Uterus (tissue), 2 donors: ENCODE measurements around the gene METTL4.

Source experiments
- POLR2A ChIP-seq, 2 donors: fragments of 450-650 bp; IDR thresholded peaks; one replicate each; pipeline ENCODE4 v1.6.1; 2016; ENCODE audit warnings: antibody characterized with exemption in 2 of 2, mild to moderate bottlenecking in 1 of 2, moderate library complexity in 1 of 2
- TF ChIP-seq, protein P1 (sequence below), 4 experiments: fragments of 200-600 bp in 2 of 4; fragments of 450-650 bp in 2 of 4; sonication (generic) in 2 of 4; IDR thresholded peaks; one replicate each; pipeline ENCODE4 v1.5.1; 2016 to 2019; ENCODE audit warnings: antibody characterized with exemption in 4 of 4, mild to moderate bottlenecking in 2 of 4, moderate library complexity in 1 of 4

DNA sequence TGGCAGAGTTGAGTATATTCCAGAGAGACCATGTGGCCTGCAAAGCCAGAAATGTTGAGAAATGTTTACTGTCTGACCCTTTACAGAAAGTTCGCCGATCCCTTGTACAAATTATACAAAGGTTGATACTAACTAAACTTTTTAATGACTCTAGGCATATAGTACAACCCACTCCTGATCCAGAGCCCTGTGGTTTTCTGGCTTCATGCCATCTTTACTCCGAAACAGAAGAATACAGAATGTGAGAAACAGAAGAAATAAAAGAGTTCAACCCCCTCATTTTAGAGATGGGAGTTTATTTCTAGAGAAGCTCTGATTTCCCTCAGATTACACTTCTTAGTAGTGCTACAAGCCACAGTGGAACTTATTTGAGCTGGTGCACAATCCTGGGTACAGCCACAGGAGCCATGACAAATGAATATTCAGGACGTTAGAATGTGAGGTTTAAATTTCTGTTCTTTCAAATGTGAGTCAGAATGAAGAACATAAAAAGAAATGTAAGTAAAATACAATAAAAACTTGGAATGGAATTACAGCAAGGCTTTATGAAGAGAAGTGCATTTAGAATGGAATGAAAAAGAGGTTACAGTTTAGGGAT lies 46.2 kb upstream of the METTL4 start:
- TF ChIP-seq, protein P1, sequence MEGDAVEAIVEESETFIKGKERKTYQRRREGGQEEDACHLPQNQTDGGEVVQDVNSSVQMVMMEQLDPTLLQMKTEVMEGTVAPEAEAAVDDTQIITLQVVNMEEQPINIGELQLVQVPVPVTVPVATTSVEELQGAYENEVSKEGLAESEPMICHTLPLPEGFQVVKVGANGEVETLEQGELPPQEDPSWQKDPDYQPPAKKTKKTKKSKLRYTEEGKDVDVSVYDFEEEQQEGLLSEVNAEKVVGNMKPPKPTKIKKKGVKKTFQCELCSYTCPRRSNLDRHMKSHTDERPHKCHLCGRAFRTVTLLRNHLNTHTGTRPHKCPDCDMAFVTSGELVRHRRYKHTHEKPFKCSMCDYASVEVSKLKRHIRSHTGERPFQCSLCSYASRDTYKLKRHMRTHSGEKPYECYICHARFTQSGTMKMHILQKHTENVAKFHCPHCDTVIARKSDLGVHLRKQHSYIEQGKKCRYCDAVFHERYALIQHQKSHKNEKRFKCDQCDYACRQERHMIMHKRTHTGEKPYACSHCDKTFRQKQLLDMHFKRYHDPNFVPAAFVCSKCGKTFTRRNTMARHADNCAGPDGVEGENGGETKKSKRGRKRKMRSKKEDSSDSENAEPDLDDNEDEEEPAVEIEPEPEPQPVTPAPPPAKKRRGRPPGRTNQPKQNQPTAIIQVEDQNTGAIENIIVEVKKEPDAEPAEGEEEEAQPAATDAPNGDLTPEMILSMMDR (IDR thresholded peaks at IDR 0.05) = no peak
- no peak for TF ChIP-seq POLR2A (IDR thresholded peaks at IDR 0.05)
